ENCODE results near the gene XIRP1. TPM values are rescaled to one million over a fixed set of nuclear protein-coding genes. Genes with fewer than 3 reads are reported as not detected.

The XIRP1 gene
- total RNA-seq, 1 donor from 2014 or later, result 0.21 TPM

- peak overlapping the region; percentile 56 for H3K4me3 Mint-ChIP-seq (ENCODE audit: unreplicated experiment)
Observed at GRCh38 chr3:39137991-39138803, 54.2 kb downstream of the XIRP1 start.

GRCh38 chr3:39137435-39137936 is 54.9 kb downstream of the XIRP1 start:
- Mint-ChIP-seq H3K27ac (ENCODE audit: unreplicated experiment) (no peak overlapping the region), H3K27me3 (ENCODE audit: unreplicated experiment) (peaks cover 19% of the 10 kb centered on the region), H3K9me3 (ENCODE audit: unreplicated experiment) (no peaks in the 10 kb centered on the region), H3K36me3 (ENCODE audit: low read depth, unreplicated experiment) (peaks cover 40% of the 10 kb centered on the region), H3K4me1 (ENCODE audit: unreplicated experiment) (peaks cover 50% of the 10 kb centered on the region), H3K4me3 (ENCODE audit: unreplicated experiment) (peak overlapping the region; percentile 56)
- DNase-seq (ENCODE audit: low spot score), result no peak
- TF ChIP-seq CTCF (IDR thresholded peaks at IDR 0.05; ENCODE audit: unreplicated experiment), result no peak

More at GRCh38 chr3:39137991-39138803, 54.2 kb downstream of the XIRP1 start:
- Mint-ChIP-seq H3K9me3 (ENCODE audit: unreplicated experiment) (no peaks in the 10 kb centered on the region), H3K4me1 (ENCODE audit: unreplicated experiment) (peaks cover 55% of the 10 kb centered on the region), H3K27ac (ENCODE audit: unreplicated experiment) (no peak overlapping the region), H3K27me3 (ENCODE audit: unreplicated experiment) (peaks cover 17% of the 10 kb centered on the region), H3K36me3 (ENCODE audit: low read depth, unreplicated experiment) (peaks cover 44% of the 10 kb centered on the region)
- no peak for TF ChIP-seq CTCF (IDR thresholded peaks at IDR 0.05; ENCODE audit: unreplicated experiment)
- DNase-seq (ENCODE audit: low spot score), result no peak

- no peaks in the 10 kb centered on the region for H3K9me3 Mint-ChIP-seq (ENCODE audit: unreplicated experiment)
- peaks cover 43% of the 10 kb centered on the region for H3K4me1 Mint-ChIP-seq (ENCODE audit: unreplicated experiment)
- peak overlapping the region; percentile 42 for H3K27ac Mint-ChIP-seq (ENCODE audit: unreplicated experiment)
- peaks cover 44% of the 10 kb centered on the region for H3K36me3 Mint-ChIP-seq (ENCODE audit: low read depth, unreplicated experiment)
- H3K27me3 Mint-ChIP-seq (ENCODE audit: unreplicated experiment), result peaks cover 21% of the 10 kb centered on the region
- DNase-seq (ENCODE audit: low spot score), result no peak
- TF ChIP-seq CTCF (IDR thresholded peaks at IDR 0.05; ENCODE audit: unreplicated experiment), result no peak
- H3K4me3 Mint-ChIP-seq (ENCODE audit: unreplicated experiment), result no peak overlapping the region
Observed at GRCh38 chr3:39136533-39137434, 55.6 kb downstream of the XIRP1 start.

GRCh38 chr3:39135170-39135805 is 57.1 kb downstream of the XIRP1 start:
- H3K27me3 Mint-ChIP-seq (ENCODE audit: unreplicated experiment), result peaks cover 19% of the 10 kb centered on the region

More at GRCh38 chr3:39135170-39135805, 57.1 kb downstream of the XIRP1 start:
- peak overlapping the region; percentile 19 for H3K27ac Mint-ChIP-seq (ENCODE audit: unreplicated experiment)
- H3K4me3 Mint-ChIP-seq (ENCODE audit: unreplicated experiment), result peak overlapping the region; percentile 83
- peaks cover 46% of the 10 kb centered on the region for H3K4me1 Mint-ChIP-seq (ENCODE audit: unreplicated experiment)
- DNase-seq (ENCODE audit: low spot score), result no peak
- no peaks in the 10 kb centered on the region for H3K9me3 Mint-ChIP-seq (ENCODE audit: unreplicated experiment)
- no peak for TF ChIP-seq CTCF (IDR thresholded peaks at IDR 0.05; ENCODE audit: unreplicated experiment)
- H3K36me3 Mint-ChIP-seq (ENCODE audit: low read depth, unreplicated experiment), result peaks cover 47% of the 10 kb centered on the region
